H54 (cell line): ENCODE results near the gene SORCS3.

ENCODE experiments used
- DNase-seq: peaks from one replicate; pipeline ENCODE4 v3.0.0; 2011; ENCODE audit warnings: low spot score, mixed read lengths; ENCODE audit not compliant: insufficient read length
- FAIRE-seq: peaks from 3 replicates; lab custom pipeline; 2011; peaks lifted over from hg19 to GRCh38; lab: Jason Lieb, UNC
- POLR2A ChIP-seq: IDR thresholded peaks from 2 replicates; pipeline ENCODE4 v1.6.1; 2011; ENCODE audit warnings: low read depth, mild to moderate bottlenecking, low read length

Gene SORCS3

GRCh38 chr10:104844073-104844472 lies 203.0 kb downstream of the SORCS3 start:
- TF ChIP-seq POLR2A = no peak
- DNase-seq (no peak), FAIRE-seq (no peak)

- TF ChIP-seq POLR2A = no peak
- no peak for FAIRE-seq
- no peak for DNase-seq
Measured at GRCh38 chr10:104850023-104850422, 208.9 kb downstream of the SORCS3 start.

- FAIRE-seq = no peak
- TF ChIP-seq POLR2A = no peak
- no peak for DNase-seq
Measured at GRCh38 chr10:104867966-104868598, 227.0 kb downstream of the SORCS3 start.

- no peak for DNase-seq
- no peak for FAIRE-seq
- TF ChIP-seq POLR2A = no peak
Measured at GRCh38 chr10:104872691-104873090, 231.6 kb downstream of the SORCS3 start.

GRCh38 chr10:104873161-104873560 lies 232.1 kb downstream of the SORCS3 start:
- FAIRE-seq (no peak), DNase-seq (no peak)
- TF ChIP-seq POLR2A = no peak

- FAIRE-seq (no peak), DNase-seq (no peak)
- no peak for TF ChIP-seq POLR2A
Measured at GRCh38 chr10:104875561-104875960, 234.5 kb downstream of the SORCS3 start.

- no peak for TF ChIP-seq POLR2A
- FAIRE-seq (no peak), DNase-seq (no peak)
Measured at GRCh38 chr10:104880624-104881398, 239.7 kb downstream of the SORCS3 start.

GRCh38 chr10:104881740-104882139 lies 240.7 kb downstream of the SORCS3 start:
- FAIRE-seq = no peak
- no peak for TF ChIP-seq POLR2A
- no peak for DNase-seq

GRCh38 chr10:104892879-104893617 lies 252.0 kb downstream of the SORCS3 start:
- no peak for DNase-seq
- FAIRE-seq = no peak
- TF ChIP-seq POLR2A = no peak

GRCh38 chr10:104893701-104894100 lies 252.6 kb downstream of the SORCS3 start:
- DNase-seq (no peak), FAIRE-seq (no peak)
- no peak for TF ChIP-seq POLR2A

GRCh38 chr10:104894681-104895080 lies 253.6 kb downstream of the SORCS3 start:
- TF ChIP-seq POLR2A = no peak
- DNase-seq = no peak
- FAIRE-seq = no peak

- no peak for FAIRE-seq
- no peak for DNase-seq
Measured at GRCh38 chr10:104895541-104895940, 254.5 kb downstream of the SORCS3 start.

GRCh38 chr10:104895981-104896380 lies 254.9 kb downstream of the SORCS3 start:
- no peak for FAIRE-seq

More at GRCh38 chr10:104895541-104895940, 254.5 kb downstream of the SORCS3 start:
- TF ChIP-seq POLR2A = no peak

GRCh38 chr10:104897696-104898095 lies 256.6 kb downstream of the SORCS3 start:
- no peak for FAIRE-seq
- DNase-seq = no peak
- no peak for TF ChIP-seq POLR2A

More at GRCh38 chr10:104895981-104896380, 254.9 kb downstream of the SORCS3 start:
- no peak for TF ChIP-seq POLR2A
- no peak for DNase-seq
